Mesenchymal stem cell (in vitro differentiated cells and primary cell): ENCODE results near the gene ATRNL1.

ENCODE experiments used
- DNase-seq: peaks from one replicate; pipeline ENCODE4 v3.0.0-alpha.2; 2013
- H2AFZ ChIP-seq: one replicate; pipeline ENCODE4 v1.6.1; 2013; ENCODE audit warnings: low read depth, mild to moderate bottlenecking, control low read depth, inconsistent platforms, low read length, moderate library complexity
- H2AK5ac ChIP-seq: 2 replicates; pipeline ENCODE4 v1.6.1; 2013; ENCODE audit warnings: low read length, moderate library complexity, mild to moderate bottlenecking, inconsistent platforms; ENCODE audit not compliant: severe bottlenecking
- H2BK120ac ChIP-seq: one replicate; pipeline ENCODE4 v1.6.1; 2013; ENCODE audit warnings: low read depth, mild to moderate bottlenecking, inconsistent platforms, low read length, moderate library complexity
- H2BK12ac ChIP-seq, 2 experiments: one replicate each; pipeline ENCODE4 v1.6.1; 2013; ENCODE audit warnings: inconsistent platforms in 2 of 2, low read length in 2 of 2, mild to moderate bottlenecking in 2 of 2, moderate library complexity in 2 of 2, control low read depth in 1 of 2
- H2BK15ac ChIP-seq: one replicate; pipeline ENCODE4 v1.6.1; 2013; ENCODE audit warnings: mild to moderate bottlenecking, low read depth, inconsistent platforms; ENCODE audit not compliant: poor library complexity, severe bottlenecking
- H2BK5ac ChIP-seq: 2 replicates; pipeline ENCODE4 v1.6.1; 2013; ENCODE audit warnings: low read depth, mild to moderate bottlenecking, low read length, control low read depth, inconsistent platforms; ENCODE audit not compliant: poor library complexity, severe bottlenecking
- H3K14ac ChIP-seq, 2 experiments: one replicate each; pipeline ENCODE4 v1.6.1; 2013; ENCODE audit warnings: inconsistent platforms in 2 of 2, low read length in 2 of 2, control low read depth in 1 of 2, mild to moderate bottlenecking in 1 of 2, moderate library complexity in 1 of 2
- H3K18ac ChIP-seq, 2 experiments: one replicate each; pipeline ENCODE4 v1.6.1; 2013; ENCODE audit warnings: inconsistent platforms in 2 of 2, low read length in 2 of 2, control low read depth in 1 of 2, low read depth in 1 of 2, mild to moderate bottlenecking in 1 of 2
- H3K23ac ChIP-seq, 2 experiments: one replicate each; pipeline ENCODE4 v1.6.1; 2013; ENCODE audit warnings: inconsistent platforms in 2 of 2, low read length in 2 of 2, mild to moderate bottlenecking in 2 of 2, moderate library complexity in 2 of 2, control low read depth in 1 of 2
- H3K27ac ChIP-seq: 2 replicates; pipeline ENCODE4 v1.5.1; 2013; ENCODE audit warnings: mild to moderate bottlenecking, moderate library complexity, low read length, control low read depth, inconsistent platforms; ENCODE audit not compliant: poor library complexity, severe bottlenecking
- H3K27me3 ChIP-seq, 2 experiments: 2 replicates each; pipeline versions ENCODE4 v1.6.1 to v1.7.0; 2013; ENCODE audit warnings: low read length in 2 of 2, mild to moderate bottlenecking in 2 of 2, moderate library complexity in 2 of 2, control low read depth in 1 of 2, inconsistent platforms in 1 of 2; ENCODE audit not compliant: control insufficient read depth in 1 of 2, insufficient read depth in 1 of 2
- H3K36me3 ChIP-seq, 2 experiments: 2 replicates each; pipeline versions ENCODE4 v1.6.1 to v1.7.0; 2013; ENCODE audit warnings: low read length in 2 of 2, control low read depth in 1 of 2, inconsistent platforms in 1 of 2, low read depth in 1 of 2, mild to moderate bottlenecking in 1 of 2; ENCODE audit not compliant: insufficient read depth in 2 of 2, control insufficient read depth in 1 of 2
- H3K4ac ChIP-seq, 2 experiments: one replicate each; pipeline ENCODE4 v1.6.1; 2013; ENCODE audit warnings: inconsistent platforms in 2 of 2, low read length in 2 of 2, mild to moderate bottlenecking in 2 of 2, moderate library complexity in 2 of 2, control low read depth in 1 of 2, low read depth in 1 of 2
- H3K4me1 ChIP-seq: 2 replicates; pipeline ENCODE4 v1.6.1; 2013; ENCODE audit warnings: low read depth, low read length, control low read depth; ENCODE audit not compliant: control insufficient read depth, insufficient read depth
- H3K4me2 ChIP-seq: 2 replicates; pipeline ENCODE4 v1.6.1; 2013; ENCODE audit warnings: low read length, mild to moderate bottlenecking, inconsistent platforms; ENCODE audit not compliant: poor library complexity, severe bottlenecking
- H3K4me3 ChIP-seq, 2 experiments: 2 replicates each; pipeline versions ENCODE4 v1.5.1 to v1.7.0; 2013; ENCODE audit warnings: low read length in 2 of 2, mild to moderate bottlenecking in 2 of 2, control low read depth in 1 of 2, low read depth in 1 of 2; ENCODE audit not compliant: insufficient read depth in 1 of 2
- H3K79me1 ChIP-seq: replicated peaks from 2 replicates; pipeline ENCODE4 v1.6.1; 2013; ENCODE audit warnings: mild to moderate bottlenecking, control low read depth, low read length, inconsistent platforms; ENCODE audit not compliant: poor library complexity, severe bottlenecking
- H3K9ac ChIP-seq: 2 replicates; pipeline ENCODE4 v1.7.0; 2013; ENCODE audit warnings: mild to moderate bottlenecking, low read length, moderate library complexity
- H3K9me3 ChIP-seq: 2 replicates; pipeline ENCODE4 v1.7.0; 2013; ENCODE audit warnings: mild to moderate bottlenecking, low read length; ENCODE audit not compliant: control insufficient read depth
- H4K8ac ChIP-seq: one replicate; pipeline ENCODE4 v1.6.1; 2013; ENCODE audit warnings: inconsistent platforms, mild to moderate bottlenecking, low read length, moderate library complexity
- H4K91ac ChIP-seq: one replicate; pipeline ENCODE4 v1.6.1; 2013; ENCODE audit warnings: mild to moderate bottlenecking, low read length, inconsistent platforms
- WGBS: methylation state at CpG from one replicate; pipeline ENCODE4 v1.1.7; 2013; ENCODE audit warnings: mixed read lengths; 5-methylcytosine and 5-hydroxymethylcytosine counted together

ATRNL1 gene

DNA sequence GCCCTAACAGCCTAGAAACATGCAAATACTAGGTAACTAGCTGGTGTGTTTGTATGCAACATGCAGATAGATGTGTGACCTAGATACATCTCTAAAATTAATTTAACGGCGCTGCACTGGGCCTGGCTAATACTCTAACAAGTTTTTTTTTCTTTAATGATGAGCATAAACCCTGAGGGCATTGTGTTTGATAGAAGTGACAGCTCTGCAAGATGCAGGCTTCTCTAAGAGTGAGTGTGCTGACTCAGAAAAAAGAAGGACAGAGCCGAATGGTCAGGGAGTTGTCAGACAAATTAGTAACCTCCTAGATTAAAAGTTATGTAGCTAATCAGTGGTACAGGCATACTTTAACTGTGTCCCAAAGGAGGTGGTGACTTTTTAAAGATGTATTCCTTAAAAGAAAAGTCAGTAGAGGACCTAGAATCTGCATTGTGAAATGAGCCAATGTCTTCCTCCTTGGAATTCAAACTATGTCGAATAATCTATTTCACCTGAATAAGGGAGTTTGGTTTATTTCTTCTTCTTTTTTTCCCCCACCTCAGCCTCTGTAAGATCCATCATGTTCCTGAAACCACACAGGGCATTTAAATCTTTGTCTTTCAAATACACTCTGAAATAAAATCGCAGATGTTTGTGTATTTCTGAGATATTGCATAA lies 864.7 kb downstream of the ATRNL1 start:
- no peak overlapping the region for H3K14ac ChIP-seq
- H3K27ac ChIP-seq = no peak overlapping the region
- WGBS = 88% methylated on average over 3 of the region's 5 CpGs

DNA sequence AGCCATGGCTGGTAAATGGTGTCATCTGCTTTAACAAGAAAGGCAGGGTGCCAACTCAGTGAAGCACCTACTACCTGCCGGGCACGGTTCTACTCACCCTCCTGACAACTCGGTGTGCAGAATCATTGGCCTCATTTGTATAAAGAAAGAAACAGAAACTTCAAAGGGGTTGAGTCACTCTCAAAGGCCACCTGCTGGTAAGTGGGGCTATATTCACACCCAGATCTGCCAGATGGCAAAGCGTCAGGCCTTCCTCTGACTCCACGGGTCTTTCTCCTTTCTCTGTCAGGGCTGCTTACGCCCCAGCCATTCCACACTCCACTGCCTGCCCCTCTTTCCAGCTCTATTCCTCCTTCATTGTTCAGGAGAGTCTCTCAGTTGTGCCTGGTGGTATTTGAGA lies 870.7 kb downstream of the ATRNL1 start:
- peak; percentile 36 for DNase-seq
- H3K9ac ChIP-seq = no peak overlapping the region
- H3K4me2 ChIP-seq = no peak overlapping the region
- no peak overlapping the region for H2AFZ ChIP-seq
- no peak overlapping the region for H2BK120ac ChIP-seq
- H3K4me1 ChIP-seq = peaks cover 4% of the 10 kb centered on the region
- H3K79me1 ChIP-seq = no peaks in the 10 kb centered on the region
- no peak overlapping the region for H3K14ac ChIP-seq
- H3K27me3 ChIP-seq = no peaks in the 10 kb centered on the region
- H2BK15ac ChIP-seq = no peak overlapping the region
- no peak overlapping the region for H4K8ac ChIP-seq
- no peak overlapping the region for H3K23ac ChIP-seq
- H2BK5ac ChIP-seq = no peak overlapping the region
- no peak overlapping the region for H2AK5ac ChIP-seq
- H3K36me3 ChIP-seq = no peaks in the 10 kb centered on the region
- H2BK12ac ChIP-seq = no peak overlapping the region
- H3K4ac ChIP-seq = no peak overlapping the region
- no peak overlapping the region for H4K91ac ChIP-seq
- no peak overlapping the region for H3K4me3 ChIP-seq
- H3K18ac ChIP-seq = no peak overlapping the region
- H3K9me3 ChIP-seq = no peaks in the 10 kb centered on the region
- WGBS = 64% methylated on average over 6 of the region's 6 CpGs
- no peak overlapping the region for H3K27ac ChIP-seq

More for the DNA sequence above, 864.7 kb downstream of the ATRNL1 start:
- Histone ChIP-seq H3K79me1 (no peaks in the 10 kb centered on the region), H3K9me3 (no peaks in the 10 kb centered on the region), H3K4me3 (no peak overlapping the region), H3K4ac (no peak overlapping the region), H2BK15ac (no peak overlapping the region), H3K9ac (no peak overlapping the region), H3K36me3 (no peaks in the 10 kb centered on the region), H3K18ac (no peak overlapping the region), H2AFZ (no peak overlapping the region), H4K8ac (no peak overlapping the region), H3K4me2 (no peak overlapping the region), H3K23ac (no peak overlapping the region), H2BK5ac (no peak overlapping the region), H2BK120ac (no peak overlapping the region), H4K91ac (no peak overlapping the region), H2BK12ac (no peak overlapping the region), H3K4me1 (no peaks in the 10 kb centered on the region), H2AK5ac (no peak overlapping the region), H3K27me3 (no peaks in the 10 kb centered on the region)
- DNase-seq = no peak

DNA sequence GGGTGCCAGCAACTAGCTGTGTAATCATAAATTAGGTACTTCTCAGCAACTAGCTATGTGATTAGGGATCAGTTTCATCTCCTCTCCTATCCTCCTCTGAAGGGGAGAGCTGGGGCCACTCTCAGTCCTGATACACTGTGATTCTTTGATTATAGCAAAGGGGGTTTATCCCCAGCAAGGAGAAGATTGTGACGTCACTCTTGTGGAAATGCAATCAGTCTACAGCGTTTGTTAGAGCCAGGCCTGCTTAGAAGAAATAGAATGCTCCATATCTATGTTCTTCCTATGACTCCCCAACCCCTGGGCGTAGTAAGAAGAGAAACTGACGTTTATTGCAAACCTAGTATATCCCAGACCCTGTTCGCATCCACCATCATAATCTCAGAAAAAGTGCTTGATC lies 871.7 kb downstream of the ATRNL1 start:
- DNase-seq = no peak
- no peak overlapping the region for H2BK5ac ChIP-seq
- no peak overlapping the region for H2AK5ac ChIP-seq
- H2BK15ac ChIP-seq = no peak overlapping the region
- H3K79me1 ChIP-seq = no peaks in the 10 kb centered on the region
- no peak overlapping the region for H4K8ac ChIP-seq
- H3K9ac ChIP-seq = no peak overlapping the region
- H3K4ac ChIP-seq = no peak overlapping the region
- no peak overlapping the region for H3K4me2 ChIP-seq
- no peaks in the 10 kb centered on the region for H3K36me3 ChIP-seq
- H3K27me3 ChIP-seq = no peaks in the 10 kb centered on the region
- H4K91ac ChIP-seq = no peak overlapping the region
- no peak overlapping the region for H2BK120ac ChIP-seq
- no peak overlapping the region for H3K23ac ChIP-seq
- no peak overlapping the region for H3K4me3 ChIP-seq
- peaks cover 4% of the 10 kb centered on the region for H3K4me1 ChIP-seq
- H3K14ac ChIP-seq = no peak overlapping the region
- no peak overlapping the region for H3K27ac ChIP-seq
- 99% methylated on average over 4 of the region's 5 CpGs for WGBS
- no peak overlapping the region for H2BK12ac ChIP-seq
- no peak overlapping the region for H3K18ac ChIP-seq
- no peak overlapping the region for H2AFZ ChIP-seq
- H3K9me3 ChIP-seq = no peaks in the 10 kb centered on the region

DNA sequence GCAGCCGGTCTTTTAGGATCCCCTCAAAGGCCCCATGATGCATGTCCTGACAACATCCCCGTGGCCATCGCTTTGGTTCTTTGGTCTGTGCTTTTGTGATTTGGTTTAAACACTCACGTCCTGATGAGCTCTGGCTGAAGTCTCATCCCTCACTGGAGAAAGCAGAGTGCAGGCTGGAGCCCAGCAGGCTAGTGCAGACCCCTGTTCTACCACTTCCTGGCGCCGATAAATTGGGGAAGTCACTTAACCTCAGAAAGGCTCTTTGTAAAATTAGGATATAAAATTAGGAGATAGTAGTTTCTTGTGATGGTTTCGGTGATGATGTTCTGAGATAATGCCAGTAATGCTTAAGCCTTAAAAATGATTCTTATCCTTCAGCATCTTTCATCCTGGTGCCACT lies 872.2 kb downstream of the ATRNL1 start:
- no peak overlapping the region for H3K18ac ChIP-seq
- WGBS = 97% methylated on average over 7 of the region's 7 CpGs

More for the DNA sequence above, 872.2 kb downstream of the ATRNL1 start:
- H3K4me3 ChIP-seq = no peak overlapping the region
- no peak overlapping the region for H3K9ac ChIP-seq
- H3K27ac ChIP-seq = no peak overlapping the region
- H3K36me3 ChIP-seq = no peaks in the 10 kb centered on the region
- no peaks in the 10 kb centered on the region for H3K9me3 ChIP-seq
- H2AFZ ChIP-seq = no peak overlapping the region
- peaks cover 4% of the 10 kb centered on the region for H3K4me1 ChIP-seq
- no peak overlapping the region for H3K23ac ChIP-seq
- H2BK120ac ChIP-seq = no peak overlapping the region
- no peak overlapping the region for H4K8ac ChIP-seq
- H2BK15ac ChIP-seq = no peak overlapping the region
- no peak overlapping the region for H2BK5ac ChIP-seq
- no peak for DNase-seq
- H2AK5ac ChIP-seq = no peak overlapping the region
- H3K79me1 ChIP-seq = no peaks in the 10 kb centered on the region
- no peak overlapping the region for H4K91ac ChIP-seq
- H3K27me3 ChIP-seq = no peaks in the 10 kb centered on the region
- H3K4me2 ChIP-seq = no peak overlapping the region
- H3K14ac ChIP-seq = no peak overlapping the region
- no peak overlapping the region for H2BK12ac ChIP-seq
- H3K4ac ChIP-seq = no peak overlapping the region
